Occipital lobe (tissue), 3 donors: ENCODE results near the gene DCAF5. TPM values are rescaled to one million over a fixed set of nuclear protein-coding genes. Genes with fewer than 3 reads are reported as not detected.

Experiments used
- DNase-seq: peaks from one replicate; lab custom pipeline; 2025; lab: John Stamatoyannopoulos, UW
- small RNA-seq: library from RNA; depleted of rRNA; stranded (forward); fragments of <200 nt; gene quantifications from one replicate; pipeline ENCODE3, GENCODE V24; 2014
- total RNA-seq: library from RNA; depleted of rRNA; stranded (reverse); fragments of >200 nt; gene quantifications from one replicate; pipeline ENCODE4 v1.2.3, GENCODE V29; 2014

Gene DCAF5
- total RNA-seq, 1 donor from 2014 or later = 37.1 TPM

GRCh38 chr14:69006346-69006745 lies 146.6 kb downstream of the DCAF5 start:
- no peak for DNase-seq

- DNase-seq = peak; percentile 31
Observed at GRCh38 chr14:69005432-69006148, 147.3 kb downstream of the DCAF5 start.

- DNase-seq = no peak
Observed at GRCh38 chr14:69004731-69005431, 148.0 kb downstream of the DCAF5 start.

GRCh38 chr14:69003626-69004025 lies 149.3 kb downstream of the DCAF5 start:
- no peak for DNase-seq

- DNase-seq = no peak
Observed at GRCh38 chr14:69002069-69002468, 150.8 kb downstream of the DCAF5 start.

GRCh38 chr14:69001375-69001774 lies 151.5 kb downstream of the DCAF5 start:
- no peak for DNase-seq

Small RNAs within 50 kb of the gene (small RNA-seq; reads per million reads assigned to genes)
- gene RF00019 (not detected), gene RPS29P1 (not detected)

Other genes with a start within 250 kb of the DCAF5 start
- gene ACTN1, start 173.8 kb downstream of the DCAF5 start, total RNA-seq = 12.2 TPM
- gene EXD2, start 38.4 kb upstream of the DCAF5 start, total RNA-seq = 50.1 TPM
- gene GALNT16, start 107.0 kb upstream of the DCAF5 start, total RNA-seq = 5.5 TPM
- 89.1 TPM for gene ERH, start 245.2 kb upstream of the DCAF5 start, total RNA-seq
- gene SLC39A9, start 245.6 kb upstream of the DCAF5 start, total RNA-seq = 120 TPM